B cell (primary cell): ENCODE data around the gene SMIM20. TPM values are rescaled to one million over a fixed set of nuclear protein-coding genes. Genes with fewer than 3 reads are reported as not detected.

Experiments
- ATAC-seq: fragments of 200-7000 bp; cut with Tn5 transposase; one replicate; pipeline ENCODE4 v1.10.0; 2021; ENCODE audit warnings: low read depth, mild to moderate bottlenecking, moderate number of reproducible peaks, moderate library complexity
- CTCF ChIA-PET: fragments of 350-600 bp; sonication (Branson Sonifier 250); formaldehyde crosslinking; loops from one replicate; lab custom pipeline; 2021; ENCODE audit warnings: antibody characterized with exemption, inconsistent platforms; lab: Charles Lee
- POLR2A ChIA-PET: fragments of 350-600 bp; sonication (Branson Sonifier 250); formaldehyde crosslinking; loops from one replicate; lab custom pipeline; 2021; ENCODE audit warnings: antibody characterized with exemption; lab: Charles Lee
- DNase-seq: peaks from one replicate; pipeline ENCODE4 v3.0.0; 2013
- H2AFZ ChIP-seq: 2 replicates; pipeline ENCODE4 v1.6.1; 2012; ENCODE audit warnings: mild to moderate bottlenecking, low read depth, low read length; ENCODE audit not compliant: insufficient read depth, poor library complexity, severe bottlenecking
- H3K27ac ChIP-seq, 2 donors: 1 replicate in 1 of 2; 2 replicates in 1 of 2; pipeline ENCODE4 v1.5.1; 2012 to 2013; ENCODE audit warnings: low read length in 2 of 2, mild to moderate bottlenecking in 2 of 2, moderate library complexity in 1 of 2
- H3K27me3 ChIP-seq, 4 experiments: fragments of 200-600 bp in 1 of 4; sonication (generic) in 1 of 4; replicated peaks in 1 of 4; 1 replicate in 2 of 4; 2 replicates in 2 of 4; pipeline versions ENCODE4 v1.6.1 to v1.7.0; 2013 to 2016; ENCODE audit warnings: low read length in 3 of 4, mild to moderate bottlenecking in 2 of 4, mixed read lengths in 1 of 4, moderate library complexity in 1 of 4; ENCODE audit not compliant: insufficient read depth in 4 of 4, control insufficient read depth in 3 of 4; ENCODE audit errors: control extremely low read depth in 1 of 4
- H3K36me3 ChIP-seq, 2 experiments: replicated peaks in 1 of 2; 1 replicate in 1 of 2; 2 replicates in 1 of 2; pipeline versions ENCODE4 v1.6.1 to v1.7.1; 2013; ENCODE audit warnings: low read length in 1 of 2; ENCODE audit not compliant: insufficient read depth in 2 of 2, control insufficient read depth in 1 of 2; ENCODE audit errors: control extremely low read depth in 1 of 2, extremely low read depth in 1 of 2
- H3K4me1 ChIP-seq, 2 donors: fragments of 200-600 bp in 1 of 2; sonication (generic) in 1 of 2; 1 replicate in 1 of 2; 2 replicates in 1 of 2; pipeline versions ENCODE4 v1.5.1 to v1.6.1; 2013 to 2017; ENCODE audit warnings: low read length in 2 of 2; ENCODE audit not compliant: control insufficient read depth in 2 of 2, insufficient read depth in 2 of 2
- H3K4me2 ChIP-seq: replicated peaks from 2 replicates; pipeline ENCODE3; 2012; ENCODE audit warnings: mild to moderate bottlenecking, low read depth, low read length; ENCODE audit not compliant: poor library complexity, severe bottlenecking
- H3K4me3 ChIP-seq, 5 experiments: fragments of 200-600 bp in 1 of 5; sonication (generic) in 1 of 5; 1 replicate in 3 of 5; 2 replicates in 2 of 5; pipeline versions ENCODE4 v1.5.1 to v1.7.0; 2011 to 2016; ENCODE audit warnings: low read length in 4 of 5, mild to moderate bottlenecking in 4 of 5, low read depth in 2 of 5, control low read depth in 1 of 5, moderate library complexity in 1 of 5; ENCODE audit not compliant: insufficient read depth in 1 of 5; ENCODE audit errors: control extremely low read depth in 1 of 5, extremely low read depth in 1 of 5
- H3K79me2 ChIP-seq: fragments of 200-600 bp; sonication (generic); one replicate; pipeline ENCODE4 v1.6.0; 2016; ENCODE audit warnings: low read length; ENCODE audit not compliant: control insufficient read depth, insufficient read depth
- H3K9ac ChIP-seq: fragments of 200-600 bp; sonication (generic); 2 replicates; pipeline ENCODE4 v1.6.1; 2017; ENCODE audit warnings: mild to moderate bottlenecking, low read length, moderate library complexity
- H3K9me3 ChIP-seq, 3 donors: one replicate each; pipeline versions ENCODE4 v1.6.1 to v1.7.1; 2013; ENCODE audit warnings: low read length in 2 of 3; ENCODE audit not compliant: control insufficient read depth in 2 of 3, insufficient read depth in 1 of 3; ENCODE audit errors: control extremely low read depth in 1 of 3
- H4K20me1 ChIP-seq: 2 replicates; pipeline ENCODE4 v1.6.0; 2012; ENCODE audit warnings: mild to moderate bottlenecking, low read length; ENCODE audit not compliant: insufficient read depth, control insufficient read depth, poor library complexity, severe bottlenecking
- H3K27ac Mint-ChIP-seq: one replicate; pipeline ENCODE4 v1.8.0; 2021; ENCODE audit warnings: mixed read lengths
- H3K27me3 Mint-ChIP-seq: one replicate; pipeline ENCODE4 v1.8.0; 2021; ENCODE audit warnings: mixed read lengths
- H3K4me1 Mint-ChIP-seq: one replicate; pipeline ENCODE4 v1.8.0; 2021; ENCODE audit warnings: mixed read lengths
- H3K4me3 Mint-ChIP-seq: one replicate; pipeline ENCODE4 v1.8.0; 2021; ENCODE audit warnings: mixed read lengths
- H3K9me3 Mint-ChIP-seq: one replicate; pipeline ENCODE4 v1.8.0; 2022; ENCODE audit warnings: mixed read lengths; ENCODE audit not compliant: insufficient read depth
- CTCF ChIP-seq: fragments of 200-600 bp; IDR thresholded peaks from one replicate; pipeline ENCODE4 v1.8.0; 2022; ENCODE audit warnings: antibody characterized with exemption, mild to moderate bottlenecking
- EZH2 ChIP-seq: IDR thresholded peaks from 2 replicates; pipeline ENCODE4 v1.6.1; 2012; ENCODE audit warnings: borderline replicate concordance, low read depth, mild to moderate bottlenecking, moderate library complexity, low read length; ENCODE audit not compliant: insufficient read depth, poor library complexity, severe bottlenecking
- WGBS: methylation state at CpG from one replicate; pipeline ENCODE4 v1.1.5; 2013; ENCODE audit warnings: missing lambda C conversion rate; ENCODE audit not compliant: insufficient coverage; 5-methylcytosine and 5-hydroxymethylcytosine counted together
- intact Hi-C: fragments of 100-400 bp; cut with micrococcal nuclease; formaldehyde crosslinking; loops from one replicate; pipeline ENCODE4 v1.10.0; 2022
- polyA plus RNA-seq: library from polyadenylated mRNA; depleted of rRNA; stranded (reverse); fragments of >200 nt; gene quantifications from 2 replicates; pipeline ENCODE4 v1.2.3, GENCODE V29; 2012
- total RNA-seq, 2 donors: library from RNA; stranded (reverse); fragments of 120-200 nt in 1 of 2; gene quantifications; 1 replicate in 1 of 2; 2 replicates in 1 of 2; pipeline versions ENCODE4 v1.2.3 to v1.2.4, GENCODE V29; 2013 to 2022

The SMIM20 gene
- total and polyA plus RNA-seq, 2 donors (not counting 1 experiment from before 2014, with no cell fraction given), result 12.6 to 20.2 TPM

- H3K79me2 ChIP-seq, result peaks cover 55% of the 10 kb centered on the region
- ATAC-seq (no peak), DNase-seq (no peak)
- Mint-ChIP-seq H3K4me1 (peaks cover 9% of the 10 kb centered on the region), H3K27me3 (no peaks in the 10 kb centered on the region), H3K9me3 (no peaks in the 10 kb centered on the region), H3K4me3 (no peak overlapping the region), H3K27ac (no peak overlapping the region)
- no peak overlapping the region for H2AFZ ChIP-seq
- 100% methylated on average over 2 of the region's 5 CpGs for WGBS
- no peak overlapping the region for H3K4me2 ChIP-seq
- peaks cover 22% of the 10 kb centered on the region for H4K20me1 ChIP-seq
- peaks cover 0 to 2% of the 10 kb centered on the region in 2 donors for H3K4me1 ChIP-seq
- H3K9me3 ChIP-seq, result no peaks in the 10 kb centered on the region
- TF ChIP-seq EZH2 (no peak), CTCF (no peak)
- no peak overlapping the region for H3K27ac ChIP-seq
- intact Hi-C loops, result no loop called here
- no peak overlapping the region for H3K4me3 ChIP-seq
- CTCF ChIA-PET, result interaction anchor here (1.1 to 1.4 kb wide), 2 partner anchors 81 to 487 kb away, joined by 3 to 4 read pairs; no protein-coding TSS in a partner anchor
- H3K36me3 ChIP-seq, result peaks cover 0 to 9% of the 10 kb centered on the region in 2 experiments
- no peaks in the 10 kb centered on the region for H3K27me3 ChIP-seq
- POLR2A ChIA-PET, result no interaction called here
- H3K9ac ChIP-seq, result no peak overlapping the region
Observed at GRCh38 chr4:25923745-25924144, 9.7 kb downstream of the SMIM20 start.

- no peak overlapping the region for H3K27ac Mint-ChIP-seq
- POLR2A ChIA-PET, result no interaction called here
Observed at GRCh38 chr4:25925486-25926201, 11.6 kb downstream of the SMIM20 start.

More at GRCh38 chr4:25925486-25926201, 11.6 kb downstream of the SMIM20 start:
- CTCF ChIA-PET, result interaction anchor here (0.7 to 3.2 kb wide), 15 partner anchors 10 to 485 kb away, joined by 3 to 18 read pairs (median 5); partner anchors contain the start of gene SMIM20
- no peak overlapping the region for H3K9ac ChIP-seq
- no peak overlapping the region for H3K4me3 Mint-ChIP-seq
- H3K9me3 ChIP-seq, result no peaks in the 10 kb centered on the region
- ATAC-seq, result peak; percentile 28
- H3K27ac ChIP-seq, result no peak overlapping the region
- peaks cover 41% of the 10 kb centered on the region for H3K79me2 ChIP-seq
- H2AFZ ChIP-seq, result no peak overlapping the region
- no peak overlapping the region for H3K4me3 ChIP-seq
- 95% methylated on average over 3 of the region's 11 CpGs for WGBS
- peaks cover 21% of the 10 kb centered on the region for H4K20me1 ChIP-seq
- peaks cover 0 to 20% of the 10 kb centered on the region in 2 experiments for H3K36me3 ChIP-seq
- no peak overlapping the region for H3K4me2 ChIP-seq
- H3K4me1 ChIP-seq, result peaks cover 0 to 2% of the 10 kb centered on the region in 2 donors
- TF ChIP-seq EZH2, result no peak
- TF ChIP-seq CTCF, result peak; percentile 70
- no peaks in the 10 kb centered on the region for H3K9me3 Mint-ChIP-seq
- H3K27me3 Mint-ChIP-seq, result no peaks in the 10 kb centered on the region
- peaks cover 7% of the 10 kb centered on the region for H3K4me1 Mint-ChIP-seq
- DNase-seq, result peak; percentile 59
- intact Hi-C loops, result loop anchor here (1.0 to 5.0 kb wide), 2 partner anchors 83 to 485 kb away; no protein-coding TSS in a partner anchor
- H3K27me3 ChIP-seq, result no peaks in the 10 kb centered on the region
